Measurements from ENCODE around the gene HECW1. TPM values are rescaled to one million over a fixed set of nuclear protein-coding genes. Genes with fewer than 3 reads are reported as not detected.

The HECW1 gene
- total and polyA plus RNA-seq, 2 of the 8 experiments (the other 6 are each of a cell fraction or from before 2014, with no cell fraction given) = 2.9 to 12.7 TPM

DNA sequence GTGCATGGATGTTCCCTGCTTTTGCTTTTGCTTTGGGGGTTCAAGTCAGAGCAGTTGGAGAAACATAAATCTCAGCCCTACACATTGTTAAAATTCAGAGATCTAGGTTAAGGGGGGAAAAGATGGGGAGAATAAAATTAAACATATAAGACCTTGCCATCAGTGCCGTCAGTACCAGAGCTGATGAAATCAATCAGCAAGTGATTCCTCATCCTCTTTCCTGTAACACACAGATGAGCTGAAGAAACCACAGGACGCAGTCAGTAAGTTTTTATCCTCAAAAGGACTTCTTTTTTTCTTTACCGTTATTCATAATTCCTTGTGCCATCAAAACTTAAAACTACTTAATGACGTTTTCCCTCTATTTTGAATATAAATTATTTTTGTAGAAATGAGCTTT lies 5.9 kb downstream of the HECW1 start:
- Histone ChIP-seq H4K20me1 (replicated peaks in 1 of 2; ENCODE audit: control insufficient read depth in 1 of 2, insufficient read depth in 2 of 2, low read length in 2 of 2) (no peaks in the 10 kb centered on the region), H3K79me1 (ENCODE audit: low read depth, low read length) (no peaks in the 10 kb centered on the region; the same call in 1 of the 2 replicates), H3K18ac (ENCODE audit: extremely low read depth, low read length) (no peak overlapping the region), H3K79me2 (ENCODE audit: control insufficient read depth in 1 of 2, insufficient read depth in 2 of 2, low read length in 2 of 2) (peaks cover 0 to 36% of the 10 kb centered on the region in 2 experiments; a peak in 3 of 4 replicates), H4K91ac (replicated peaks; ENCODE audit: insufficient read length, low read length) (no peak overlapping the region), H3K23me2 (ENCODE audit: low read depth, low read length) (peaks cover 11% of the 10 kb centered on the region), H2AK5ac (ENCODE audit: low read depth, low read length) (no peak overlapping the region), H2BK5ac (ENCODE audit: low read depth, low read length) (no peak overlapping the region; the same call in 1 of the 2 replicates), H4K5ac (ENCODE audit: insufficient read length, low read depth, low read length) (no peak overlapping the region), H3K14ac (ENCODE audit: insufficient read length) (no peak overlapping the region), H4K8ac (ENCODE audit: extremely low read depth, insufficient read depth, low read length) (no peak overlapping the region), H3K27me3 (replicated peaks in 1 of 4; ENCODE audit: control insufficient read depth in 3 of 4, extremely low read depth in 1 of 4, insufficient read depth in 3 of 4, low read length in 3 of 4) (peaks cover 0 to 2% (median under 1%) of the 10 kb centered on the region in 4 experiments; a peak in 3 of 7 replicates), H2AFZ (ENCODE audit: low read length) (no peak overlapping the region), H3K9ac (replicated peaks in 1 of 4; ENCODE audit: extremely low read depth in 1 of 4, low read depth in 3 of 4, low read length in 3 of 4) (no peak overlapping the region), H3K27ac (ENCODE audit: low read depth, low read length) (no peak overlapping the region), H2BK12ac (ENCODE audit: low read depth, low read length) (0 out of 2 replicates have a peak overlapping the region, but pooled peaks have one; percentile 10), H3K9me3 (ENCODE audit: insufficient read depth in 2 of 2, low read depth in 1 of 2, low read length in 1 of 2) (no peaks in the 10 kb centered on the region), H3K4me2 (ENCODE audit: insufficient read depth in 1 of 2, low read depth in 2 of 2, low read length in 2 of 2) (no peak overlapping the region), H2BK120ac (replicated peaks; ENCODE audit: low read depth, low read length) (no peak overlapping the region), H3K56ac (replicated peaks; ENCODE audit: insufficient read length, low read depth, low read length) (no peak overlapping the region), H2BK20ac (ENCODE audit: low read length) (no peak overlapping the region), H3K4me1 (replicated peaks in 1 of 4; ENCODE audit: control insufficient read depth in 3 of 4, insufficient read depth in 4 of 4, low read length in 3 of 4) (peaks cover 6 to 15% (median 10%) of the 10 kb centered on the region in 4 experiments), H2BK15ac (ENCODE audit: low read length) (no peak overlapping the region), H3K36me3 (ENCODE audit: control insufficient read depth in 2 of 4, insufficient read depth in 4 of 4, low read length in 3 of 4) (no peaks in the 10 kb centered on the region), H3K4me3 (ENCODE audit: extremely low read depth in 1 of 4, insufficient read depth in 2 of 4, low read depth in 3 of 4, low read length in 4 of 4) (no peak overlapping the region), H3K23ac (ENCODE audit: insufficient read length) (no peak overlapping the region), H3K4ac (replicated peaks; ENCODE audit: insufficient read length, low read depth, low read length) (no peak overlapping the region)
- FAIRE-seq (no peak), DNase-seq (ENCODE audit: low read depth in 1 of 2, low spot score in 2 of 2) (no peak)
- ChIA-PET CTCF (ENCODE audit: partially characterized antibody) (interaction anchor here (1.1 to 4.0 kb wide), 7 partner anchors 8 to 93 kb away, joined by 3 to 24 read pairs (median 5); no protein-coding TSS in a partner anchor), POLR2A (ENCODE audit: partially characterized antibody) (interaction anchor here (0.6 to 1.9 kb wide), 5 partner anchors 9 to 198 kb away, joined by 3 to 5 read pairs (median 3); no protein-coding TSS in a partner anchor)
- 89% methylated on average over 4 of the region's 4 CpGs; no CpG with 5 or more reads in 1 of the 2 experiments for WGBS, 2 experiments (ENCODE audit: extremely low coverage in 1 of 2, insufficient coverage in 1 of 2, insufficient read length in 1 of 2, insufficient replicate concordance in 2 of 2, low coverage in 1 of 2, low lambda C conversion rate in 2 of 2, missing lambda C conversion rate in 1 of 2)
- TF ChIP-seq SUZ12 (IDR thresholded peaks at IDR 0.05; ENCODE audit: low read length) (no peak), EZH2 (IDR thresholded peaks at IDR 0.05; ENCODE audit: low read depth, low read length, severe bottlenecking) (no peak), KDM1A (IDR thresholded peaks at IDR 0.05; ENCODE audit: borderline replicate concordance, low read length) (no peak), KDM5A (IDR thresholded peaks at IDR 0.05; ENCODE audit: low read length) (no peak), EGR1 (IDR thresholded peaks at IDR 0.05; ENCODE audit: borderline replicate concordance, low read depth, low read length) (no peak), SP2 (IDR thresholded peaks at IDR 0.05; ENCODE audit: low read length) (no peak), JUN (IDR thresholded peaks at IDR 0.05; ENCODE audit: low read depth, low read length) (no peak), HDAC2 (IDR thresholded peaks at IDR 0.05; ENCODE audit: borderline replicate concordance in 1 of 2, low read depth in 2 of 2, low read length in 2 of 2) (no peak), RNF2 (IDR thresholded peaks at IDR 0.05; ENCODE audit: borderline replicate concordance, low read depth, low read length, missing control alignments, poor library complexity, severe bottlenecking) (no peak), RAD21 (IDR thresholded peaks at IDR 0.05 in 1 of 2, conservative IDR thresholded peaks at IDR 0.05 in 1 of 2; ENCODE audit: low read depth in 2 of 2, low read length in 2 of 2) (no peak)
- TF ChIP-seq, protein P1, sequence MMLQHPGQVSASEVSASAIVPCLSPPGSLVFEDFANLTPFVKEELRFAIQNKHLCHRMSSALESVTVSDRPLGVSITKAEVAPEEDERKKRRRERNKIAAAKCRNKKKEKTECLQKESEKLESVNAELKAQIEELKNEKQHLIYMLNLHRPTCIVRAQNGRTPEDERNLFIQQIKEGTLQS (IDR thresholded peaks at IDR 0.05; ENCODE audit: insufficient read depth, low read depth, low read length) = no peak

All from H1 (cell line).